GM21528 (cell line): ENCODE data around the gene UNC5CL.

Experiments used
- ATAC-seq: cut with Tn5 transposase; IDR thresholded peaks from one replicate; pipeline ENCODE4 v1.9.1; 2021; ENCODE audit warnings: mild to moderate bottlenecking, moderate library complexity; ENCODE audit not compliant: unreplicated experiment, low FRiP score

The UNC5CL gene

GRCh38 chr6:41039060-41039998, at the start of gene UNC5CL:
TSS of gene UNC5CL (minus strand) at chr6:41039221. CDS start at chr6:41035074, 4,147 bp downstream.
- no peak for ATAC-seq

GRCh38 chr6:41088451-41088850, 49.4 kb upstream of the UNC5CL start:
- no peak for ATAC-seq

- ATAC-seq = no peak
Measured at GRCh38 chr6:41085182-41085581, 46.2 kb upstream of the UNC5CL start.

GRCh38 chr6:41083072-41083471, 44.1 kb upstream of the UNC5CL start:
- no peak for ATAC-seq

- ATAC-seq = no peak
Measured at GRCh38 chr6:41080621-41081020, 41.6 kb upstream of the UNC5CL start.

- no peak for ATAC-seq
Measured at GRCh38 chr6:41079080-41079479, 40.1 kb upstream of the UNC5CL start.

GRCh38 chr6:41078101-41078500, 39.1 kb upstream of the UNC5CL start:
- no peak for ATAC-seq

GRCh38 chr6:41077536-41077935, 38.5 kb upstream of the UNC5CL start:
- no peak for ATAC-seq

GRCh38 chr6:41075651-41076626, 36.9 kb upstream of the UNC5CL start:
- ATAC-seq = no peak

- no peak for ATAC-seq
Measured at GRCh38 chr6:41074692-41075436, 35.8 kb upstream of the UNC5CL start.

GRCh38 chr6:41073968-41074691, 35.1 kb upstream of the UNC5CL start:
- no peak for ATAC-seq

- ATAC-seq = peak; percentile 31
Measured at GRCh38 chr6:41073203-41073967, 34.4 kb upstream of the UNC5CL start.

GRCh38 chr6:41072836-41073202, 33.8 kb upstream of the UNC5CL start, which contains the start of gene NFYA:
TSS of gene NFYA (plus strand) at chr6:41072974. CDS start at chr6:41079090, 6,116 bp downstream.
- ATAC-seq = peak; percentile 67

- ATAC-seq = peak; percentile 73
Measured at GRCh38 chr6:41071923-41072835, 33.2 kb upstream of the UNC5CL start, which contains the start of gene OARD1. TSS of gene OARD1 (minus strand) at chr6:41072356. CDS start at chr6:41071634, 722 bp downstream.

- no peak for ATAC-seq
Measured at GRCh38 chr6:41071501-41071922, 32.5 kb upstream of the UNC5CL start.

- ATAC-seq = no peak
Measured at GRCh38 chr6:41066867-41067304, 27.9 kb upstream of the UNC5CL start.

- ATAC-seq = no peak
Measured at GRCh38 chr6:41065550-41066026, 26.6 kb upstream of the UNC5CL start.
